Epithelial cell of prostate (primary cell): Measurements from ENCODE around the gene NRCAM.

Source experiments
- DNase-seq: peaks from one replicate; pipeline ENCODE4 v3.0.0-alpha.2; 2011; ENCODE audit warnings: low read depth, low spot score
- H3K27ac ChIP-seq: fragments of 450-650 bp; 2 replicates; pipeline ENCODE4 v1.5.1; 2017; ENCODE audit warnings: mild to moderate bottlenecking

Gene NRCAM

GRCh38 chr7:108120933-108121332 is 335.3 kb downstream of the NRCAM start:
- no peak overlapping the region for H3K27ac ChIP-seq
- DNase-seq = no peak

DNA sequence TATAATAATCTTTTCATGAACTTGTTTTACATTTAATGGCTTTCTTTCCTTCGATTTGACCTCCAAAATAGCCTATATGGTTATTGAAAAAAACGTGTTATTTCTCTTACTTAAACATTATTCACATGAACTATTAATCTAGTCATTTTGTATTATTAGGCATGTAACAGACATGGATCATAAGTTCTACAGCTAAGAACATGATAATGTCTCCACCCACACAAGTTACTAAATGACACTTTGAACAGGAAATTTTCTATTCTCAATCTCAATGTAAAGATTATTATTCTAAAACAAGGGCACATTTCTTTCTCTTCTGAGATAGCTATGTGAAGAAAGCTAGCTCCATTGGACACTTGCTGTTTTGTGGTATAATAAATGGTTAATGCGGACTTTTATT is 336.0 kb downstream of the NRCAM start:
- DNase-seq = no peak

DNA sequence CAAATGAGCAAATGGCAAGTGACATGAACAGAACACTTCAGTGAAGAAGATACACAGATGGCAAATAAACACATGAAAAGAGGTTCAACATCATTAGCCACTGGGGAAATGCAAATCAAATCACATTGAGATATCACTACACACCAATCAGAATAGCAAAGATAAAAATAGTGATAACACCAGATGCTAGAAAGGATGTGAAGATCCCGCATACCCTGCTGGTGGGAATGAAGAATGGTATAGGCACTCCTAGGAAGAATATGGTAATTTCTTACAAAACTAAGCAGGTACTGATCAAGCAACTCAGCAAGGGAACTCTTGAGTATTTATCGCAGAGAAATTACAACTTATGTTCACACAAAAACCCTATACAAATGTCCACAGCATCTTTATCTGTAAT is 337.3 kb downstream of the NRCAM start:
- no peak for DNase-seq

More for the DNA sequence above, 336.0 kb downstream of the NRCAM start:
- H3K27ac ChIP-seq = no peak overlapping the region

DNA sequence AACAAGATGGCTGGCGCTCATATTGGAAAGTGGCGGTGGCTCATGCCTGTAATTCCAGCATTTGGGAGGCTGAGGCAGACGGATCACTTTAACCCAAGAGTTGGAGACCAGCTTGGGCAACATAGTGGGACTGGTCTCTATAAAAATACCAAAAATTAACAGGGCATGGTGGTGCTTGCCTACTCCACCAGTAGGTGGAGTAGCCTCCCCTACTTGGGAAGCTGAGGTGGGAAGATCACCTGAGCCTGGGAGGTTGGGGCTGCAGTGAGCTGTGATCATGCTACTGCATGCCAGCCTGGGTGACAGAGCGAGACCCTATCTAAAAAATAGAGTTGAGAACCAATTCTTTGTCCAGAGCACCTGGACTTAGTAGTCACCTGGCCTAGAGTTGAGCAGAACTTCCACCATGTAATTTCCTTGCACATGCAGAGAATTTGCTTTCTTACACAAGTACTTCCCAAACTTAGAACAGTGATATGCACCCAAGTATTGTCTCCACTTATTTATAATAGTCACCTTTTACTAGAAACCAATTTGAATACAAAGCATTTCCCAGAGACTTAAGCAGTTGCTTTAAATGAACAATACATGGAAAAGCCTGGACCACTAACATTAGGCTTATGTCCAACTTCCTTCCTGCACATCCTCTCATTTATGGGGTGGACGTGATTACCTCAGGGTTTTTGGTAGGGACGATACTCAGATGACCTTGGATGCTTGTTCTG is 342.0 kb downstream of the NRCAM start:
- no peak overlapping the region for H3K27ac ChIP-seq
- DNase-seq = no peak

More for the DNA sequence above, 337.3 kb downstream of the NRCAM start:
- no peak overlapping the region for H3K27ac ChIP-seq

DNA sequence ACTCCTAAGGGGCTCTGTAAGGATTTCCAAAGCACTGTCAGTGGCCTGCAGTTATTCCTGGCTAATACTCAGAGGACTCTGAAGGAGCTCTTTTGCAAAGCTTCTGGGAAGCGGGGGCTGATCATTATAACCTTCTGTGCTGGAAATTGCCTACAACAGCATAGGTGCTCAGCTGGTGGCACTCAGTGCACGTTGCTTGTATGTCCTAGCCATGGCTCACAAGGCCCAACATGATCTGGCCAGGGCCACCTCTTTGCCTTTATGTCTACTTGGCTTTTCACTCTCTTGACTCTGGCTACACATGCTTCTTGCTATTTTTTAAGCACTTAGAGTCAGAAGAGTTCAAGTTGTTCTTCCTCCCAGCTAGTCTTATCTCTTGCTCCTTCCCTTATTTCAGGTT is 343.6 kb downstream of the NRCAM start:
- no peak for DNase-seq
- no peak overlapping the region for H3K27ac ChIP-seq

GRCh38 chr7:108109221-108109908 is 346.9 kb downstream of the NRCAM start:
- no peak for DNase-seq
- H3K27ac ChIP-seq = no peak overlapping the region

DNA sequence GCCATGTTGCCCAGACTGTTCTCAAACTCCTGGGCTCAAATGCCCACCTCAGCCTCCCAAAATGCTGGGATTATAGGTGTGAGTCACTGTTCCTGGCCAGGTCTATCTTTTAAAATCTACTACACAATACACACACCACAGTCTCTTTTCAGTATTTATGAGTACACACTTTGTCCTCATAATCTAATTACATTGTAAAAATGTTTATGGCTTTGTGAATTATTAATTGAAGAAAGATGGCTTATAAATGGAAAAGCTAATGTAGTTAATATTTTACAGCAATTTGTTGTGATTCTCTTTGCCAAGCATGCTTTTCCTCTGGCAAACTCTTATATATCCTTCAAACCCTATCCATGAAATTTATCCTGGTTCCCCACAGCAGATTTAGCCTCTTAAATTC is 348.1 kb downstream of the NRCAM start:
- no peak for DNase-seq
- H3K27ac ChIP-seq = no peak overlapping the region

GRCh38 chr7:108104324-108104723 is 351.9 kb downstream of the NRCAM start:
- H3K27ac ChIP-seq = no peak overlapping the region
- no peak for DNase-seq

- no peak for DNase-seq
- no peak overlapping the region for H3K27ac ChIP-seq
Observed at GRCh38 chr7:108103558-108104298, 352.5 kb downstream of the NRCAM start.

- H3K27ac ChIP-seq = no peak overlapping the region
- DNase-seq = no peak
Observed at GRCh38 chr7:108102671-108103312, 353.4 kb downstream of the NRCAM start.

DNA sequence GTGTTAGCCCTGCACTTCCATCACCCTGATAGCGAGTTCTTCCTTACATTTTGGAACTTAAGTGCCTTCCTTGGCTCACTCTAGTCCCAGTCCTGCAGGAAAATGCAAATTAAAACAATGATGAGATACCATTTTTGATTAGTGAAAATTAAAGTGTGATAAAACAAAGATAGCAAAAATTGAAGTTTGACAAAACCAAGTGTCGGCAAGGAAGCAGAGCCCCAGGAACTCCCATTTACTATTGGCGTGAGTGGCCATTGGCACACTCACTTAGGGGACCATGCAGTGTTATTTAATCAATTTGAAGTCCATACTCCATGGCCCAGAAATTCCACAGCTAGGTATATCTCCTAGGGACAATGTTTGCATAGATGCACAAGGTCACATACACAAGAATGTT is 354.5 kb downstream of the NRCAM start:
- no peak for DNase-seq
- H3K27ac ChIP-seq = no peak overlapping the region

DNA sequence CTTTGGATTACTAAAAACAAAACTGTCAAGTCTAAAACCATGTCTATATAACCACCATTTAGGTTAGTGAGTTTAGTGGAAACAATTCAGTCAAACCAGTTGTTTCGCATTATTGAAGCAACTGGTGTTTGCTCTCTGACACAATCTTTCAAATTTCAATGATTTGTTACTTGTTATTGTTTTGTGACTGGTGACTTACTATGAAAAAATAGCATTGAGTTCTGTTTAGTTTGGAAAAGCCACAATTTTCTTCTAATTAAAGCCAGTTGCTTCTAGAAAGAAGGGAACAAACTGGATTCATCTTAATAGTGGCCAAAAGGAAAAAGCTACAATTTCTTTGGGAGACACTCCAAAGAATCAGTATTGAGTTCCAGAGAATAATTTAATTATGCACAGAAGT is 356.5 kb downstream of the NRCAM start:
- no peak overlapping the region for H3K27ac ChIP-seq
- no peak for DNase-seq

DNA sequence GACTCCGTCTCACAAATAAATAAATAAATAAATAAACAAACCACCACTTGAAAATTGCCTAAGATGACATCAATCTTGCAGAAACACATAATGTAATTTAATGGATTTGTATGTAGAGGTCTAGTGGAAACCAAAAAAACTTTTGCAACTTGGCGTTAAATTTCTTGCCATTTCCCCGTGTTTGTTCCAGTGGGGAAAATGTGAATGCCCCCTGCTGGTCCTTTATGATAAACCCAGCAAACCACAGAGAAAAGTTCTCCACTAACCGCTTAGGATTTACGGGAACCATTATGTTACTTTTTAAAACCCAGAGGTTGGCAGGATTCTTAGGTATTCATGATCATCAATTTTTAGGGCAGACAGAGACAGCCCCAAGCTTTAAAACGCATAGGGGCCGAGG is 358.5 kb downstream of the NRCAM start:
- no peak overlapping the region for H3K27ac ChIP-seq
- DNase-seq = no peak
